Kidney (tissue), 14 donors: ENCODE results near the gene EIF2A. TPM values are rescaled to one million over a fixed set of nuclear protein-coding genes. Genes with fewer than 3 reads are reported as not detected.

Experiments used
- DNase-seq, 5 donors: peaks; one replicate each; pipeline ENCODE4 v3.0.0-alpha.2; 2013 to 2020
- FAIRE-seq: peaks from 2 replicates; lab custom pipeline; 2012; peaks lifted over from hg19 to GRCh38; lab: Jason Lieb, UNC
- H3K27ac ChIP-seq, 2 donors: one replicate each; pipeline ENCODE4 v1.7.0; 2013; ENCODE audit warnings: low read depth in 2 of 2, low read length in 2 of 2, inconsistent platforms in 1 of 2
- H3K27me3 ChIP-seq: one replicate; pipeline ENCODE4 v1.7.1; 2013; ENCODE audit warnings: low read length, inconsistent platforms; ENCODE audit not compliant: control insufficient read depth, insufficient read depth
- H3K36me3 ChIP-seq, 3 donors: one replicate each; pipeline versions ENCODE4 v1.7.0 to v1.7.1; 2013; ENCODE audit warnings: low read length in 3 of 3, control low read depth in 1 of 3, inconsistent platforms in 1 of 3; ENCODE audit not compliant: insufficient read depth in 3 of 3, control insufficient read depth in 2 of 3
- H3K4me1 ChIP-seq, 3 donors: one replicate each; pipeline versions ENCODE4 v1.7.0 to v1.7.1; 2013; ENCODE audit warnings: low read length in 3 of 3, inconsistent platforms in 1 of 3, low read depth in 1 of 3; ENCODE audit not compliant: control insufficient read depth in 2 of 3, insufficient read depth in 2 of 3
- H3K4me3 ChIP-seq, 3 donors: one replicate each; pipeline versions ENCODE4 v1.7.0 to v1.8.1; 2013; ENCODE audit warnings: low read length in 3 of 3, control low read depth in 1 of 3, inconsistent platforms in 1 of 3
- H3K9ac ChIP-seq, 3 donors: one replicate each; pipeline versions ENCODE4 v1.7.0 to v1.7.1; 2013; ENCODE audit warnings: low read length in 3 of 3, control low read depth in 1 of 3, inconsistent platforms in 1 of 3
- H3K9me3 ChIP-seq, 3 donors: one replicate each; pipeline versions ENCODE4 v1.7.0 to v1.7.1; 2013; ENCODE audit warnings: low read length in 3 of 3, control low read depth in 1 of 3, inconsistent platforms in 1 of 3; ENCODE audit not compliant: control insufficient read depth in 2 of 3, insufficient read depth in 1 of 3
- intact Hi-C: fragments of 100-400 bp; cut with DNase I; formaldehyde crosslinking; loops from one replicate; pipeline ENCODE4 v1.11.1; 2022
- polyA plus RNA-seq: library from polyadenylated mRNA; stranded (reverse); fragments of 350-450 nt; fragmentation: Illumina TruSeq; extraction: RNeasy Lipid Tissue Mini Kit (QIAGEN cat#74804); gene quantifications from one replicate; pipeline ENCODE4 v1.2.3, GENCODE V29; 2014; ENCODE audit warnings: low read depth, low replicate concordance; ENCODE audit not compliant: insufficient read depth
- total RNA-seq: library from RNA; stranded (reverse); fragmentation: NEBNext Ultra II Directional; extraction: Animal tissue kit (Norgen Biotek cat#: 25700); gene quantifications from one replicate; pipeline ENCODE4 v1.2.1, GENCODE V29; 2021
- TF ChIP-seq, protein P1 (sequence below): IDR thresholded peaks from 3 replicates; pipeline ENCODE4 v1.5.1; 2012; ENCODE audit warnings: mild to moderate bottlenecking, moderate library complexity, borderline replicate concordance; ENCODE audit not compliant: insufficient read depth; ENCODE audit errors: extremely low read depth
- donor health status: control.
- donor health status: control.
- donor health status: control.
- donor health status: control.
- donor health status: control.
- donor health status: DM: yes; HTN: yes; CAD: no.
- donor health status: Normal renal cell carcinoma (clear cell type).

EIF2A gene
- total and polyA plus RNA-seq, 2 donors from 2014 or later, result 48.2 to 70.5 TPM

DNA sequence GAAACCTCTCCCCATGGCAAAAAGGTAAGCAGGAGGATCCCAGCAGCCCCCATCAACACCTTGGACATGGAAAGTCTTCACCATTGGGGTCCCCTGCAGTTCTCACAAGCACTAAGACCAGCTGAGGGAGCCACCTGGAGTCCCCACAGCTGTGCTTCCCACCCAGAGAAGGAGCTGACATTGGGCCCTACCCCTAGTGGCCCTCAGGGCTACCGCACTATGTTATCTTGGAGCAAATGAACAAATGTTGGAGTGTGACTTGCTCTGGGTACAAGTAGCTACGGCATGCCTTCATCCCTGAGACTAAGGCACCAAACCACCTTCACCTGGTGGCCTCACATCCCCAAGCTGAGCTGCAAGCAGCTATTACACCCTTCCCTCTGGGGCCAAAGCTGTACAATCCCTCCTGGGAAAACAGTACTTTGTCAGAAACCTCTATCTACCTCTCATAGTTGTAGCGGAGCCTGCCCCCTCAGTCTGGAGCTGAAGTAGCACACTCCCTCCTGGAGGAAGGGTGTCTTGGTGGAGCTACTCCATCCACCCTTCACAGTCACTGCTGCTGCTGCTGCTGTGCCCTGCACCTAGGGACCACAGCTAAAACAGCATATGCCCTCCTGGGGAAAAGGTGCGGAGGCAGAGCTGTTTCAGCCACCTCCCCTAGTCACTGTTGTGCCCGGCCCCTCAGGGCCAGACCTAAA, 43.0 kb upstream of the EIF2A start:
- no peaks in the 10 kb centered on the region for H3K4me1 ChIP-seq
- DNase-seq (no peak), FAIRE-seq (no peak)
- H3K27ac ChIP-seq, result no peak overlapping the region
- H3K36me3 ChIP-seq, result no peaks in the 10 kb centered on the region
- intact Hi-C loops, result no loop called here
- no peaks in the 10 kb centered on the region for H3K9me3 ChIP-seq
- H3K9ac ChIP-seq, result no peak overlapping the region
- no peaks in the 10 kb centered on the region for H3K27me3 ChIP-seq
- TF ChIP-seq, protein P1, sequence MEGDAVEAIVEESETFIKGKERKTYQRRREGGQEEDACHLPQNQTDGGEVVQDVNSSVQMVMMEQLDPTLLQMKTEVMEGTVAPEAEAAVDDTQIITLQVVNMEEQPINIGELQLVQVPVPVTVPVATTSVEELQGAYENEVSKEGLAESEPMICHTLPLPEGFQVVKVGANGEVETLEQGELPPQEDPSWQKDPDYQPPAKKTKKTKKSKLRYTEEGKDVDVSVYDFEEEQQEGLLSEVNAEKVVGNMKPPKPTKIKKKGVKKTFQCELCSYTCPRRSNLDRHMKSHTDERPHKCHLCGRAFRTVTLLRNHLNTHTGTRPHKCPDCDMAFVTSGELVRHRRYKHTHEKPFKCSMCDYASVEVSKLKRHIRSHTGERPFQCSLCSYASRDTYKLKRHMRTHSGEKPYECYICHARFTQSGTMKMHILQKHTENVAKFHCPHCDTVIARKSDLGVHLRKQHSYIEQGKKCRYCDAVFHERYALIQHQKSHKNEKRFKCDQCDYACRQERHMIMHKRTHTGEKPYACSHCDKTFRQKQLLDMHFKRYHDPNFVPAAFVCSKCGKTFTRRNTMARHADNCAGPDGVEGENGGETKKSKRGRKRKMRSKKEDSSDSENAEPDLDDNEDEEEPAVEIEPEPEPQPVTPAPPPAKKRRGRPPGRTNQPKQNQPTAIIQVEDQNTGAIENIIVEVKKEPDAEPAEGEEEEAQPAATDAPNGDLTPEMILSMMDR, result no peak
- H3K4me3 ChIP-seq, result no peak overlapping the region

DNA sequence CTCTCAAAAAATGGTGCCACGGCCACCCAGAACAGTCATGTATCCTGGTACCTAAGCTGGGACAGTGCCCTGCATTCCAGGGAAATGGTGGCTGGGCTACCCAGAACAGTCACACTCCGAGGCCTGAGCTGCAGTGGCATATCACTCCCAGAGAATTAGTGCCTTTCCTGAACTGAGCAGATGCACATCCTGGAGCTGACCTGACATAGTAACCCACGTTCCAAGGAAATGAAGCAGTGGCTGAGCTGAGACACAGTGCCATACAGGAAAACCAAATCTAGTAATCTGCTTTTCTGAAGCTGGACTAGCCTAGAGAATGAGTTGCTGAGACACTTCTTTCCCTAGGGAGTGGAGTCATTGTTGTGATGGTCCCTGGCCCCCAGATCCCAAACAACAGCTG, 42.1 kb upstream of the EIF2A start:
- no peak for DNase-seq
- no peaks in the 10 kb centered on the region for H3K27me3 ChIP-seq
- TF ChIP-seq, protein P1, result no peak
- no peaks in the 10 kb centered on the region for H3K36me3 ChIP-seq
- H3K4me3 ChIP-seq, result no peak overlapping the region
- H3K9ac ChIP-seq, result no peak overlapping the region
- H3K4me1 ChIP-seq, result no peaks in the 10 kb centered on the region
- intact Hi-C loops, result no loop called here
- FAIRE-seq, result no peak
- H3K27ac ChIP-seq, result no peak overlapping the region
- H3K9me3 ChIP-seq, result no peaks in the 10 kb centered on the region

DNA sequence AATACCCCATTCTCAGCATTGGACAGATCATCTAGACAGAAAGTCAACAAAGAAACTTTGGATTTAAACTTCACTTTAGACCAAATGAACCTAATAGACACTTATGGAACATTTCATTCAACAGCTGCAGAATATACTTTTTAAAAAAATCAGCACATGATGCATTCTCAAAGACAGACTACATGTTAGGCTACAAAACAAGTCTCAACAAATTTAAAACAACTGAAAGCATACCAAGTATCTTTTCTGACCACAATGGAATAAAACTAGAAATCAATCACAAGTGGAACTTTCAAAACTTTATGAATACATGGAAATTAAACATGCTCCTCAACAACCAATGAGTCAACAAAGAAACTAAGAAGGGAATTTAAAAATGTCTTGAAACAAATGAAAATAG, 38.2 kb upstream of the EIF2A start:
- Histone ChIP-seq H3K4me3 (no peak overlapping the region), H3K9me3 (no peaks in the 10 kb centered on the region), H3K36me3 (no peaks in the 10 kb centered on the region), H3K27me3 (no peaks in the 10 kb centered on the region), H3K9ac (no peak overlapping the region), H3K27ac (no peak overlapping the region), H3K4me1 (no peaks in the 10 kb centered on the region)
- intact Hi-C loops, result no loop called here
- FAIRE-seq (no peak), DNase-seq (no peak)
- TF ChIP-seq, protein P1, result no peak

DNA sequence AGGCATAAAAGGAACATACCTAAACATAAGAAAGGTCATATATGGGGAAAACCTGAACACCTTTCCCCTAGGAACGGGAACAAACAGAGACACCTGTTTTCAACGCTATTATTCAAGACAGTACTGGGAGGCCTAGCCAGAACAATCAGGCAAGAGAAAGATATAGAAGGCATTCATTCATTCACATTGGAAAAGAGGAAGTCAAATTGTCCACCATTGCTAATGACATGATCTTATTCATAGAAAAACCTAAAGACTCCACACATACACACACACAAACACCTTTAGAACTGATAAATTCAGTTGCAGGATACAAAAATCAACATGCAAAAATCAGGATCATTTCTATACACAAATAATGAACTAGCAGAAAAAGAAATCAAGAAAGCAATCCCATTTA, 36.8 kb upstream of the EIF2A start:
- DNase-seq, result no peak
- Histone ChIP-seq H3K9ac (no peak overlapping the region), H3K9me3 (no peaks in the 10 kb centered on the region), H3K36me3 (no peaks in the 10 kb centered on the region), H3K4me1 (no peaks in the 10 kb centered on the region), H3K4me3 (no peak overlapping the region), H3K27ac (no peak overlapping the region), H3K27me3 (no peaks in the 10 kb centered on the region)
- intact Hi-C loops, result no loop called here
- FAIRE-seq, result no peak
- TF ChIP-seq, protein P1, result no peak
